Measurements from ENCODE around the gene COL8A1. TPM values are rescaled to one million over a fixed set of nuclear protein-coding genes. Genes with fewer than 3 reads are reported as not detected.

Gene COL8A1
- polyA plus RNA-seq, 3 donors, result not detected

DNA sequence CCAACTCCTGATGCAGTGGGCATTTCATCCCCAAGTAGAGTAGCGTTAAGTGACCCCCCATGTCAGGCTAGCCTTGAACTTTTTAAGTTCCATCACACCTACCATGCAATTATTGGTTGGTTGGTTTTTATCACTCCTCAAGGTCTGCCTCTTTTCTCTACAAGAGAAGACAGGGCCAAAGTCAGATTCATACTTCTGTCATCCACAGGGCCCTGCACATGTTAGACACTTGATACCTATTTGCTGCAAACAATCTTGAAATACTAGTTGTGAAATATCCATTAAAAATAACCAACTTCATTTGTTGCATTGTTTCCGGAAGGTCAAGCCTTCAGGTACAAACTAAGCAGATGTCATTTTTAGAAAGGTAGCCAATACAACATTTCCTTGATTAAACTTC lies 180.4 kb downstream of the COL8A1 start:
- TF ChIP-seq, protein P1, sequence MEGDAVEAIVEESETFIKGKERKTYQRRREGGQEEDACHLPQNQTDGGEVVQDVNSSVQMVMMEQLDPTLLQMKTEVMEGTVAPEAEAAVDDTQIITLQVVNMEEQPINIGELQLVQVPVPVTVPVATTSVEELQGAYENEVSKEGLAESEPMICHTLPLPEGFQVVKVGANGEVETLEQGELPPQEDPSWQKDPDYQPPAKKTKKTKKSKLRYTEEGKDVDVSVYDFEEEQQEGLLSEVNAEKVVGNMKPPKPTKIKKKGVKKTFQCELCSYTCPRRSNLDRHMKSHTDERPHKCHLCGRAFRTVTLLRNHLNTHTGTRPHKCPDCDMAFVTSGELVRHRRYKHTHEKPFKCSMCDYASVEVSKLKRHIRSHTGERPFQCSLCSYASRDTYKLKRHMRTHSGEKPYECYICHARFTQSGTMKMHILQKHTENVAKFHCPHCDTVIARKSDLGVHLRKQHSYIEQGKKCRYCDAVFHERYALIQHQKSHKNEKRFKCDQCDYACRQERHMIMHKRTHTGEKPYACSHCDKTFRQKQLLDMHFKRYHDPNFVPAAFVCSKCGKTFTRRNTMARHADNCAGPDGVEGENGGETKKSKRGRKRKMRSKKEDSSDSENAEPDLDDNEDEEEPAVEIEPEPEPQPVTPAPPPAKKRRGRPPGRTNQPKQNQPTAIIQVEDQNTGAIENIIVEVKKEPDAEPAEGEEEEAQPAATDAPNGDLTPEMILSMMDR (IDR thresholded peaks at IDR 0.05), result no peak
- WGBS (ENCODE audit: insufficient coverage), result no CpG with 5 or more reads among the region's 2 CpGs
- H3K4me1 ChIP-seq (ENCODE audit: control insufficient read depth in 1 of 2, insufficient read depth in 2 of 2, low read length in 2 of 2), result peaks cover 16 to 19% of the 10 kb centered on the region in 2 donors
- Mint-ChIP-seq H3K27me3 (ENCODE audit: low read depth in 3 of 3) (peaks cover 0 to 2% (median 2%) of the 10 kb centered on the region in 3 donors), H3K9me3 (no peaks in the 10 kb centered on the region), H3K27ac (no peak overlapping the region), H3K4me3 (no peak overlapping the region), H3K36me3 (no peaks in the 10 kb centered on the region), H3K4me1 (peaks cover 18% of the 10 kb centered on the region)
- H4K20me1 ChIP-seq (ENCODE audit: insufficient read depth, low read length), result no peaks in the 10 kb centered on the region
- H3K36me3 ChIP-seq (replicated peaks in 1 of 2; ENCODE audit: control insufficient read depth in 1 of 2, insufficient read depth in 2 of 2, low read length in 2 of 2), result no peaks in the 10 kb centered on the region
- no peak overlapping the region for H3K27ac ChIP-seq (ENCODE audit: low read depth in 1 of 2, low read length in 2 of 2)
- no peak overlapping the region for H3K9ac ChIP-seq (ENCODE audit: insufficient read depth, low read length, poor library complexity, severe bottlenecking)
- intact Hi-C loops (cut with micrococcal nuclease), result loop anchor here in 1 of 2 donors (10.0 kb wide), 1 partner anchor 886 kb away; the partner anchor contains the start of gene TFG
- peak overlapping the region; percentile 84 for H2AFZ ChIP-seq (ENCODE audit: insufficient read depth, low read depth, low read length, poor library complexity, severe bottlenecking)
- DNase-seq, result no peak
- no peaks in the 10 kb centered on the region for H3K9me3 ChIP-seq (replicated peaks in 1 of 2; ENCODE audit: control insufficient read depth in 1 of 2, insufficient read depth in 1 of 2, low read length in 2 of 2)
- peak overlapping the region; percentile 87 for H3K4me2 ChIP-seq (replicated peaks; ENCODE audit: extremely low read depth, low read length, poor library complexity, severe bottlenecking)
- no peaks in the 10 kb centered on the region for H3K79me2 ChIP-seq (ENCODE audit: insufficient read depth, low read length)
- no peaks in the 10 kb centered on the region for H3K27me3 ChIP-seq (ENCODE audit: control insufficient read depth in 2 of 2, insufficient read depth in 2 of 2, low read length in 2 of 2)
- peak overlapping the region in 1 of 3 experiments; percentile 77 for H3K4me3 ChIP-seq (replicated peaks in 1 of 3; ENCODE audit: low read depth in 2 of 3, low read length in 3 of 3)

DNA sequence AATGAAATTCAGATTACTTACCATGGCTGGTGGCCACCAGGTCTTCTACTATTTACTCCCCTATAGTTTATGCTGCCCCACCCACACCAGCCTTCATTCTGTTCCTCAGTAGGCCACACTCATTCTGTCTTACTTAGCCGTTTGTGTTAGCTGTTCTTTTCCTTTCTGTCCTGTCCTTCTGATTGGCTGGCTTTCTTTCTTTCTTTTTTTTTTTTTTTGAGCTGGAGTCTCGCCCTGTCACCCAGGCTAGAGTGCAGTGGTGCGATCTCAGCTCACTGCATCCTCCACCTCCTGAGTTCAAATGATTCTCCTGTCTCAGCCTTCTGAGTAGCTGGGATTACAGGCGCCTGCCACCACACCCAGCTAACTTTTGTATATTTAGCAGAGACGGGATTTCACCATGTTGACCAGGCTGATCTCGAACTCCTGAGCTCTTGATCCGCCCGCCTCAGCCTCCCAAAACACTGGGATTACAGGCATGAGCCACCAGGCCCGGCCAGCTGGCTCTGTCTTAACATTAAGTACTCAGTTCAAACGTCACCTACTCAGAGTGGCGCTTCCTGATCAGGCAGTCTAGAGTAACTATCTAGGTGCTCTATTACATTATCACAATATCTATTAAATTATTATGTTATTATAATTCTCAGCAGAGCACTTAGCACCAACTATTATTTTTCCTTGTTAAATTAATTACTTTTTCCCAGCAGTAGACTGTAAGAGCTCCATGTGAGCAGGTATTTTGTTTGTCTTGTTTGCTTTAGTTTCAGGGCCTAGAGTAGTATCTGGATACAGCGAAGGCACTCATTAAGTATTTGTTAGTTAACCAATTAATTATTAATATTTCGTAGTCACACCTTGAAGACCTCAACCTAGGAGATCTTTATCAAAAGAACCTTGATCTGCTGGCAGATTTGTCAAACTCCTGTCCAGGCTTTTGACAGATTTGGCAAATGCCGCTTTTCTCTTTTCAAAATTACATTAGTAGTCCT lies 185.6 kb downstream of the COL8A1 start:
- no peak overlapping the region for H3K4me3 Mint-ChIP-seq
- no peaks in the 10 kb centered on the region for H3K9me3 ChIP-seq (replicated peaks in 1 of 2; ENCODE audit: control insufficient read depth in 1 of 2, insufficient read depth in 1 of 2, low read length in 2 of 2)
- no peak overlapping the region for H2AFZ ChIP-seq (ENCODE audit: insufficient read depth, low read depth, low read length, poor library complexity, severe bottlenecking)
- no peaks in the 10 kb centered on the region for H3K79me2 ChIP-seq (ENCODE audit: insufficient read depth, low read length)
- intact Hi-C loops (cut with micrococcal nuclease), result no loop called here
- no peak overlapping the region for H3K4me3 ChIP-seq (replicated peaks in 1 of 3; ENCODE audit: low read depth in 2 of 3, low read length in 3 of 3)
- H3K4me1 ChIP-seq (ENCODE audit: control insufficient read depth in 1 of 2, insufficient read depth in 2 of 2, low read length in 2 of 2), result no peaks in the 10 kb centered on the region
- peaks cover 0 to 2% (median 0%) of the 10 kb centered on the region in 3 donors for H3K27me3 Mint-ChIP-seq (ENCODE audit: low read depth in 3 of 3)
- no peak overlapping the region for H3K9ac ChIP-seq (ENCODE audit: insufficient read depth, low read length, poor library complexity, severe bottlenecking)
- no peak overlapping the region for H3K27ac ChIP-seq (ENCODE audit: low read depth in 1 of 2, low read length in 2 of 2)
- no peaks in the 10 kb centered on the region for H4K20me1 ChIP-seq (ENCODE audit: insufficient read depth, low read length)
- H3K9me3 Mint-ChIP-seq, result no peaks in the 10 kb centered on the region
- TF ChIP-seq, protein P1 (IDR thresholded peaks at IDR 0.05), result no peak
- DNase-seq, result no peak
- no peaks in the 10 kb centered on the region for H3K36me3 Mint-ChIP-seq
- H3K36me3 ChIP-seq (replicated peaks in 1 of 2; ENCODE audit: control insufficient read depth in 1 of 2, insufficient read depth in 2 of 2, low read length in 2 of 2), result no peaks in the 10 kb centered on the region
- no peak overlapping the region for H3K4me2 ChIP-seq (replicated peaks; ENCODE audit: extremely low read depth, low read length, poor library complexity, severe bottlenecking)
- peaks cover 3% of the 10 kb centered on the region for H3K4me1 Mint-ChIP-seq
- WGBS (ENCODE audit: insufficient coverage), result 95% methylated on average over 5 of the region's 14 CpGs
- peak overlapping the region in 1 of 7 donors; percentile 28 for H3K27ac Mint-ChIP-seq
- H3K27me3 ChIP-seq (ENCODE audit: control insufficient read depth in 2 of 2, insufficient read depth in 2 of 2, low read length in 2 of 2), result no peaks in the 10 kb centered on the region
